Caco-2 (cell line): ENCODE results near the gene ATP6V0B. TPM values are rescaled to one million over a fixed set of nuclear protein-coding genes. Genes with fewer than 3 reads are reported as not detected.

Experiments
- BruUV-seq: library from RNA; stranded (reverse); fragments of 400-500 nt; replicated peaks from 2 replicates; lab custom pipeline; 2021; lab: Mats Ljungman, UMichigan
- CTCF ChIA-PET: fragments of 300-600 bp; sonication (Branson Sonifier 250); formaldehyde crosslinking; loops from one replicate; lab custom pipeline; 2022; ENCODE audit warnings: antibody characterized with exemption; lab: Charles Lee
- POLR2A ChIA-PET: fragments of 300-600 bp; sonication (Branson Sonifier 250); formaldehyde crosslinking; loops from one replicate; lab custom pipeline; 2022; ENCODE audit warnings: antibody characterized with exemption; lab: Charles Lee
- DNase-seq, 2 experiments: peaks; one replicate each; pipeline versions ENCODE4 v3.0.0 to v3.0.0-alpha.2; 2020 to 2022
- H3K27me3 ChIP-seq: replicated peaks from 2 replicates; pipeline ENCODE4 v1.6.0; 2011; ENCODE audit warnings: low read length; ENCODE audit not compliant: control insufficient read depth, insufficient read depth
- H3K36me3 ChIP-seq: 2 replicates; pipeline ENCODE4 v1.5.1; 2011; ENCODE audit warnings: low read length; ENCODE audit not compliant: control insufficient read depth, insufficient read depth
- H3K4me1 ChIP-seq: fragments of 250-450 bp; sonication (Bioruptor Pico); 2 replicates; pipeline ENCODE4 v1.5.1; 2020; ENCODE audit warnings: mild to moderate bottlenecking
- H3K4me3 ChIP-seq: 2 replicates; pipeline ENCODE4 v1.5.1; 2011; ENCODE audit warnings: low read depth, mild to moderate bottlenecking, control low read depth, low read length
- H3K9me3 ChIP-seq: fragments of 250-450 bp; sonication (Bioruptor Pico); 2 replicates; pipeline ENCODE4 v1.5.1; 2020; ENCODE audit warnings: mild to moderate bottlenecking, moderate library complexity
- H3K27ac Mint-ChIP-seq: one replicate; pipeline ENCODE4 v1.8.0; 2022; ENCODE audit warnings: mixed read lengths; ENCODE audit not compliant: unreplicated experiment
- H3K27me3 Mint-ChIP-seq: one replicate; pipeline ENCODE4 v1.8.0; 2022; ENCODE audit warnings: mixed read lengths; ENCODE audit not compliant: insufficient read depth, unreplicated experiment
- H3K36me3 Mint-ChIP-seq: one replicate; pipeline ENCODE4 v1.8.0; 2022; ENCODE audit warnings: mild to moderate bottlenecking, mixed read lengths; ENCODE audit not compliant: insufficient read depth, unreplicated experiment
- H3K4me1 Mint-ChIP-seq: one replicate; pipeline ENCODE4 v1.8.0; 2022; ENCODE audit warnings: low read depth, mixed read lengths; ENCODE audit not compliant: unreplicated experiment
- H3K4me3 Mint-ChIP-seq: one replicate; pipeline ENCODE4 v1.8.0; 2022; ENCODE audit warnings: mild to moderate bottlenecking, moderate library complexity, mixed read lengths; ENCODE audit not compliant: unreplicated experiment
- H3K9me3 Mint-ChIP-seq: one replicate; pipeline ENCODE4 v1.8.0; 2022; ENCODE audit warnings: mixed read lengths; ENCODE audit not compliant: unreplicated experiment
- CTCF ChIP-seq, 2 experiments: fragments of 200-600 bp in 1 of 2; IDR thresholded peaks; 1 replicate in 1 of 2; 2 replicates in 1 of 2; pipeline versions ENCODE4 v1.5.1 to v1.8.0; 2011 to 2022; ENCODE audit warnings: antibody characterized with exemption in 1 of 2, control low read depth in 1 of 2, inconsistent platforms in 1 of 2, low read depth in 1 of 2, low read length in 1 of 2, mild to moderate bottlenecking in 1 of 2, moderate library complexity in 1 of 2; ENCODE audit not compliant: insufficient read depth in 1 of 2, severe bottlenecking in 1 of 2, unreplicated experiment in 1 of 2
- intact Hi-C: fragments of 100-400 bp; cut with micrococcal nuclease; formaldehyde crosslinking; loops from one replicate; pipeline ENCODE4 v1.10.0; 2022; ENCODE audit not compliant: unreplicated experiment
- total RNA-seq: library from RNA; stranded (reverse); gene quantifications from 2 replicates; pipeline ENCODE4 v1.2.3, GENCODE V29; 2022

The ATP6V0B gene
- total RNA-seq, 1 experiment from 2014 or later: 91.2 TPM

GRCh38 chr1:44013949-44014348, 39.2 kb downstream of the ATP6V0B start:
- no peak for TF ChIP-seq CTCF (IDR thresholded peaks at IDR 0.05; ENCODE audit: insufficient read depth in 1 of 2, low read depth in 1 of 2, low read length in 1 of 2, severe bottlenecking in 1 of 2, unreplicated experiment in 1 of 2)
- ChIA-PET POLR2A (no interaction called here), CTCF (no interaction called here)
- no peak overlapping the region for H3K4me3 ChIP-seq
- H3K27ac Mint-ChIP-seq: no peak overlapping the region
- DNase-seq: no peak
- BruUV-seq: no TSS peak
- H3K9me3 ChIP-seq: no peaks in the 10 kb centered on the region
- H3K36me3 ChIP-seq: no peaks in the 10 kb centered on the region
- intact Hi-C loops: no loop called here
- H3K4me1 Mint-ChIP-seq: no peaks in the 10 kb centered on the region
- H3K27me3 Mint-ChIP-seq: no peaks in the 10 kb centered on the region
- no peaks in the 10 kb centered on the region for H3K9me3 Mint-ChIP-seq
- H3K27me3 ChIP-seq: no peaks in the 10 kb centered on the region
- H3K4me3 Mint-ChIP-seq: no peak overlapping the region
- peaks cover 8% of the 10 kb centered on the region for H3K36me3 Mint-ChIP-seq
- no peaks in the 10 kb centered on the region for H3K4me1 ChIP-seq

- Mint-ChIP-seq H3K4me1 (no peaks in the 10 kb centered on the region), H3K27me3 (no peaks in the 10 kb centered on the region), H3K36me3 (peaks cover 8% of the 10 kb centered on the region), H3K4me3 (no peak overlapping the region), H3K27ac (no peak overlapping the region), H3K9me3 (no peaks in the 10 kb centered on the region)
- Histone ChIP-seq H3K4me1 (no peaks in the 10 kb centered on the region), H3K27me3 (no peaks in the 10 kb centered on the region), H3K9me3 (no peaks in the 10 kb centered on the region), H3K36me3 (no peaks in the 10 kb centered on the region), H3K4me3 (no peak overlapping the region)
- DNase-seq: no peak
- no peak for TF ChIP-seq CTCF (IDR thresholded peaks at IDR 0.05; ENCODE audit: insufficient read depth in 1 of 2, low read depth in 1 of 2, low read length in 1 of 2, severe bottlenecking in 1 of 2, unreplicated experiment in 1 of 2)
- ChIA-PET CTCF (no interaction called here), POLR2A (no interaction called here)
- intact Hi-C loops: no loop called here
- BruUV-seq: no TSS peak
These were observed 39.8 kb downstream of the ATP6V0B start for GRCh38 chr1:44014365-44015104.

GRCh38 chr1:44015206-44015605, 40.4 kb downstream of the ATP6V0B start:
- Mint-ChIP-seq H3K9me3 (no peaks in the 10 kb centered on the region), H3K27me3 (no peaks in the 10 kb centered on the region), H3K4me1 (no peaks in the 10 kb centered on the region), H3K27ac (no peak overlapping the region), H3K36me3 (peaks cover 8% of the 10 kb centered on the region), H3K4me3 (no peak overlapping the region)
- no peaks in the 10 kb centered on the region for H3K4me1 ChIP-seq
- no peak for TF ChIP-seq CTCF (IDR thresholded peaks at IDR 0.05; ENCODE audit: insufficient read depth in 1 of 2, low read depth in 1 of 2, low read length in 1 of 2, severe bottlenecking in 1 of 2, unreplicated experiment in 1 of 2)
- H3K4me3 ChIP-seq: no peak overlapping the region
- no TSS peak for BruUV-seq
- ChIA-PET CTCF (no interaction called here), POLR2A (no interaction called here)
- intact Hi-C loops: no loop called here
- no peak for DNase-seq
- no peaks in the 10 kb centered on the region for H3K9me3 ChIP-seq
- H3K27me3 ChIP-seq: no peaks in the 10 kb centered on the region
- no peaks in the 10 kb centered on the region for H3K36me3 ChIP-seq
